Thyroid gland (tissue), 4 donors: ENCODE data around the gene SLX9. TPM values are rescaled to one million over a fixed set of nuclear protein-coding genes. Genes with fewer than 3 reads are reported as not detected.

Source experiments
- DNase-seq, 2 donors: peaks; one replicate each; pipeline ENCODE4 v3.0.0-alpha.2; 2019
- H3K27ac ChIP-seq, 3 donors: fragments of 200-600 bp; sonication (generic); 1 replicate in 2 of 3; 2 replicates in 1 of 3; pipeline ENCODE4 v1.5.1; 2016 to 2019; ENCODE audit warnings: mild to moderate bottlenecking in 1 of 3, moderate library complexity in 1 of 3
- H3K27me3 ChIP-seq: fragments of 200-600 bp; sonication (generic); one replicate; pipeline ENCODE4 v1.5.1; 2019
- H3K36me3 ChIP-seq, 2 donors: fragments of 200-600 bp; sonication (generic); one replicate each; pipeline ENCODE4 v1.5.1; 2016 to 2019
- H3K4me1 ChIP-seq, 2 donors: fragments of 200-600 bp; sonication (generic); one replicate each; pipeline ENCODE4 v1.5.1; 2017 to 2019
- H3K4me3 ChIP-seq, 3 donors: fragments of 200-600 bp; sonication (generic); replicated peaks in 1 of 3; 1 replicate in 2 of 3; 2 replicates in 1 of 3; pipeline ENCODE4 v1.5.1; 2016; ENCODE audit warnings: mild to moderate bottlenecking in 1 of 3
- H3K9me3 ChIP-seq: fragments of 200-600 bp; sonication (generic); one replicate; pipeline ENCODE4 v1.5.1; 2017
- CTCF ChIP-seq, 6 experiments: fragments of 200-600 bp in 3 of 6; fragments of 450-650 bp in 3 of 6; sonication (generic) in 3 of 6; IDR thresholded peaks; one replicate each; pipeline ENCODE4 v1.5.1; 2016 to 2019; ENCODE audit warnings: antibody characterized with exemption in 6 of 6, mild to moderate bottlenecking in 2 of 6, inconsistent platforms in 1 of 6, moderate library complexity in 1 of 6
- POLR2A ChIP-seq, 2 donors: fragments of 450-650 bp; IDR thresholded peaks; one replicate each; pipeline ENCODE4 v1.6.1; 2017; ENCODE audit warnings: antibody characterized with exemption in 2 of 2, mild to moderate bottlenecking in 2 of 2, moderate library complexity in 1 of 2
- WGBS, 2 donors: methylation state at CpG; one replicate each; pipeline ENCODE4 v1.1.5; 2017; 5-methylcytosine and 5-hydroxymethylcytosine counted together
- intact Hi-C: fragments of 100-400 bp; cut with DNase I; formaldehyde crosslinking; loops from one replicate; pipeline ENCODE4 v1.15.1; 2023
- total RNA-seq, 4 donors: library from RNA; depleted of rRNA; stranded (reverse); fragments of >200 nt; gene quantifications; one replicate each; pipeline ENCODE4 v1.2.3, GENCODE V29; 2016

The SLX9 gene
- total RNA-seq, 4 donors from 2014 or later = 4.8 to 19.1 (median 11.2) TPM

DNA sequence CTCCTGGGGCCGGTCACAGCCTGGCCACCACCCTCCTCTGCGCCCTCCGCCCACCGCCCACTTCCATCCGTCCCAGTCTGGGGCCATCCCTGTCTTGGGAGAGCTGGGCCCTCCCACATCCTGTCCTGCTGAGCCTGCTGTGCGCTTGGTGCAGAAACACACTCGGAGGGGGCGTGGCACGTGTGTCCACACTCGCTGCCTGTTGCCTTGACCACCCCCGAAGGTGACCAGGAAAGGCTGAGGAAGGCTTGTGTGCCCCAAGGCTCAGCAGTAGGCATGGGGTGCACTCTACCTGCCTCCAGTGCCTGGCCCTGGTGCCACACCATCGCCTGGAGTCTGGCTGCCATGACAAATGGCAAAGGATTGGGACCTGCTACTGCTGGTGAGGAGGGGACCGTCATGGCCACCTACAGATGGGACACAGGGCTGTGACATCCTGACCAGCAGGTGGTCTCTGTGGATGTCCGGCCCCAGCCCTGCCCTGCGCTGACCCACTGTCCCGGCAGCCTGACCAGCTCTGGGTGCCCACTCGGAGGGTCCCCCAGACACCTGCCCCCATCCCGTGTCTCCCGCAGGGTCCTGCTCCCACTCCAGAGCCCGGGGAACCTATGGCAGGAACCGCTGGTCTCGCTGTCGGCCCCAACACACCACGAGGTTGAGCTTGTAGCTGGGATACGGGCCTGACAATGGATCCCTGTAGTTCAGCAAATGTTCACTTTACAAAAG, 43.1 kb upstream of the SLX9 start:
- Histone ChIP-seq H3K27ac (no peak overlapping the region), H3K36me3 (no peaks in the 10 kb centered on the region), H3K27me3 (no peaks in the 10 kb centered on the region), H3K4me3 (no peak overlapping the region), H3K4me1 (no peaks in the 10 kb centered on the region), H3K9me3 (no peaks in the 10 kb centered on the region)
- DNase-seq = no peak
- TF ChIP-seq CTCF (IDR thresholded peaks at IDR 0.05) = no peak
- TF ChIP-seq POLR2A (IDR thresholded peaks at IDR 0.05) = no peak
- 76 to 88% methylated on average over 12 to 13 of the region's 25 CpGs for WGBS, 2 donors
- intact Hi-C loops = no loop called here

- Histone ChIP-seq H3K27ac (no peak overlapping the region), H3K9me3 (no peaks in the 10 kb centered on the region), H3K36me3 (no peaks in the 10 kb centered on the region), H3K4me1 (no peaks in the 10 kb centered on the region), H3K27me3 (no peaks in the 10 kb centered on the region), H3K4me3 (no peak overlapping the region)
- intact Hi-C loops = no loop called here
- 78 to 83% methylated on average over 16 to 21 of the region's 21 CpGs for WGBS, 2 donors
- no peak for DNase-seq
- TF ChIP-seq CTCF (IDR thresholded peaks at IDR 0.05) (no peak), POLR2A (IDR thresholded peaks at IDR 0.05) (no peak)
Measured at GRCh38 chr21:44897326-44898010, 42.4 kb upstream of the SLX9 start.

DNA sequence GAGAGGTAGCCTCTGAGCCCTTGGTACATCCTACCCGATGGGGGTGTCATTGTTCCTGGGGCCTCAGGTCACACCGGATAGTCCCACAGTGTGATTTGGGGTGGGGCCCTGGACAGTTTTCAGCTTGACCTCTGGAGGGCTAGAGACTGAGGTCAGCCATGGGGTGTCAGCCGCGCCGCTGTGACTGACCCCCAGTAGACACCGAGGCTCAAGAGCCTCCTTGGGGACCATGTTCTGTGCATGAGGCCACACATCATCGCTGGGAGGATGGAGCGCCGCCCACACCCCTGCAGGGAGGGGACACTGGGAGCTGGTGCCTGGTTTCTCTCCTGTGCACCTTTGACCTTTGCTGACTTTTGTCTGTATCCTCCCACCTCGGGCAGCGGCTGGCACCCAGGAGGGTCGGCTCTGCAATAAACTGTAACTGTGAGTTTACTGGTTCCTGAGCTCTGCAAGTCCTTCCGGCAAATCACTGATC, 41.8 kb upstream of the SLX9 start:
- no peak for DNase-seq
- WGBS, 2 donors = 80% methylated on average over 7 to 13 of the region's 13 CpGs
- Histone ChIP-seq H3K9me3 (no peaks in the 10 kb centered on the region), H3K27me3 (no peaks in the 10 kb centered on the region), H3K27ac (no peak overlapping the region), H3K4me1 (peaks cover 0 to 1% of the 10 kb centered on the region in 2 donors), H3K36me3 (no peaks in the 10 kb centered on the region), H3K4me3 (no peak overlapping the region)
- intact Hi-C loops = no loop called here
- TF ChIP-seq POLR2A (IDR thresholded peaks at IDR 0.05) (no peak), CTCF (IDR thresholded peaks at IDR 0.05) (no peak)

DNA sequence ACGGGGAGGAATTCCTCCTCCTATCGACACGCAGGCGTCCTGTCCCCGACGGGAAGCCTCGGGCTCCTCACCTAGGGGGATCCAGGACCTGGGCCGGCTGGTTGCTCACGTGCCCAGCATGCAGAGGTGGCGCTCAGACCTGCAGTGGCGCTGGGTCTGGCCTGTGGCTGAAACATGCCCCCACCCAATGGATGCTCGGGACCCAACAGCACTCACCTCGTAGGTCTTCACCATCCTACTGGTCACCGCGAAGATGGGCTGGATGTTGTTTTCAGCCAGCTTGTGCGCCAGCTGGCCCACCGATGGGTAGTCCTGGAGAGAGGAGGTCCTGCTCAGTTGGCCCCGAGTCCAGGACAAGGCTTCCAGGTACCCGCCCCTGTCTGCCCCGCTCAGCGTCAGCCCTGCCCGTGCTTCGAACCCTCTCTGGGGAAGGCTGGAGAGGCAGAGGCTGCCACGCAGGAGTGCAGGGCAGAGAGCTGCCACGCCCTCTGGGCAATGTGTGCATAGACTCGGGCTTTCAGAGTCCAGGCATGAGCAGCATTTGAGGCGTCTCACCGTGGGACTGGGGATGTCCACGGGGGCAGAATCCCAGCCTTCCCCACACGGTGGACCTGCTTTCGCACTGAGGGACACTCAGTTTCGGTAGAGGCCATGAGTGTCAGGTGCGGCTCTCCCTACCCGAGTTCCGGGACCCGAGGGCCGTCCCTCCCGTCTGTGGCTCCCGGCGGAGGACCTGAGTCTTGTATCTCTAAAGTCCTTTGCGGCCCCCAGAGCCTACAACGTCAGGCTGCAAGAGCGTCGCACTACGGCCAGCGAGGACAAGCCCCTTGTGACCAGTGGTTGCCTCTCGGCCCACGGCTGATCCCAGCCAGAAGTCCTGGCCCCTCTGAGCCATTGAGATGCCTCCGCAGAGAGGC, 40.7 kb upstream of the SLX9 start:
- WGBS, 2 donors = 71 to 79% methylated on average over 23 to 46 of the region's 49 CpGs
- Histone ChIP-seq H3K9me3 (no peaks in the 10 kb centered on the region), H3K27ac (no peak overlapping the region), H3K27me3 (no peaks in the 10 kb centered on the region), H3K4me3 (no peak overlapping the region), H3K4me1 (peaks cover 0 to 6% of the 10 kb centered on the region in 2 donors), H3K36me3 (no peaks in the 10 kb centered on the region)
- DNase-seq = no peak
- no peak for TF ChIP-seq CTCF (IDR thresholded peaks at IDR 0.05)
- TF ChIP-seq POLR2A (IDR thresholded peaks at IDR 0.05) = no peak
- intact Hi-C loops = no loop called here
